Stomach (tissue), 4 donors: ENCODE results near the gene HSFX4.
"Not testable (repeated sequence)": the region's sequence is repeated elsewhere in the genome, so short reads cannot be mapped to it uniquely, and the experiment has no call there.

ENCODE experiments used
- POLR2A ChIP-seq, 4 donors: fragments of 450-650 bp; IDR thresholded peaks; one replicate each; pipeline ENCODE4 v1.6.1; 2016; ENCODE audit warnings: antibody characterized with exemption in 4 of 4, control low read depth in 2 of 4, mild to moderate bottlenecking in 1 of 4, moderate library complexity in 1 of 4
- TF ChIP-seq, protein P1 (sequence below), 7 experiments: fragments of 450-650 bp in 4 of 7; fragments of 200-600 bp in 3 of 7; sonication (generic) in 3 of 7; IDR thresholded peaks; one replicate each; pipeline ENCODE4 v1.5.1; 2016 to 2019; ENCODE audit warnings: antibody characterized with exemption in 7 of 7, control low read depth in 2 of 7, mild to moderate bottlenecking in 1 of 7

DNA sequence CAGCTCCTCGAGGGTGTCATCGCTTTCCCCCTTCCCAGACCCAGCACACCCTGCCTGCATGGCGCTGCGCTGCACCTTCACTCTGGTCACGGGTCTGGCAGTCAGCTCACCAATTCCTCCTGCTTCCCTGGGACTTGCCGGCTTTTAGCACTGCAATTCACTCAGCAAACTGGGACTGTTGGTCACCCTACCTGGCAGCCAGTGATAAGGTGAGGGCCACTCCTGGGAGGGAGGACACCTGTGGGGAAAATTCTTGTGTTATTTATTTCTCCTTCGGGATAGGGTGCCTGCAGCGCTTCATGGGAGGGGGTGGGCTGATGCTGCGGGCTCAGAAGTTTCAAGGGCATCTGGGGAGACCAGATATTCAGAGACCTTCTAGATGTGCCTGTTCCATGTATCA is 16.4 kb downstream of the HSFX4 start:
- TF ChIP-seq, protein P1, sequence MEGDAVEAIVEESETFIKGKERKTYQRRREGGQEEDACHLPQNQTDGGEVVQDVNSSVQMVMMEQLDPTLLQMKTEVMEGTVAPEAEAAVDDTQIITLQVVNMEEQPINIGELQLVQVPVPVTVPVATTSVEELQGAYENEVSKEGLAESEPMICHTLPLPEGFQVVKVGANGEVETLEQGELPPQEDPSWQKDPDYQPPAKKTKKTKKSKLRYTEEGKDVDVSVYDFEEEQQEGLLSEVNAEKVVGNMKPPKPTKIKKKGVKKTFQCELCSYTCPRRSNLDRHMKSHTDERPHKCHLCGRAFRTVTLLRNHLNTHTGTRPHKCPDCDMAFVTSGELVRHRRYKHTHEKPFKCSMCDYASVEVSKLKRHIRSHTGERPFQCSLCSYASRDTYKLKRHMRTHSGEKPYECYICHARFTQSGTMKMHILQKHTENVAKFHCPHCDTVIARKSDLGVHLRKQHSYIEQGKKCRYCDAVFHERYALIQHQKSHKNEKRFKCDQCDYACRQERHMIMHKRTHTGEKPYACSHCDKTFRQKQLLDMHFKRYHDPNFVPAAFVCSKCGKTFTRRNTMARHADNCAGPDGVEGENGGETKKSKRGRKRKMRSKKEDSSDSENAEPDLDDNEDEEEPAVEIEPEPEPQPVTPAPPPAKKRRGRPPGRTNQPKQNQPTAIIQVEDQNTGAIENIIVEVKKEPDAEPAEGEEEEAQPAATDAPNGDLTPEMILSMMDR (IDR thresholded peaks at IDR 0.05) = not testable (repeated sequence)
- TF ChIP-seq POLR2A (IDR thresholded peaks at IDR 0.05) = not testable (repeated sequence)
